Measurements from ENCODE around the gene BATF3. TPM values are rescaled to one million over a fixed set of nuclear protein-coding genes. Genes with fewer than 3 reads are reported as not detected.

BATF3 gene
- total RNA-seq, 2 experiments from 2014 or later = 2.1 to 3.1 TPM

DNA sequence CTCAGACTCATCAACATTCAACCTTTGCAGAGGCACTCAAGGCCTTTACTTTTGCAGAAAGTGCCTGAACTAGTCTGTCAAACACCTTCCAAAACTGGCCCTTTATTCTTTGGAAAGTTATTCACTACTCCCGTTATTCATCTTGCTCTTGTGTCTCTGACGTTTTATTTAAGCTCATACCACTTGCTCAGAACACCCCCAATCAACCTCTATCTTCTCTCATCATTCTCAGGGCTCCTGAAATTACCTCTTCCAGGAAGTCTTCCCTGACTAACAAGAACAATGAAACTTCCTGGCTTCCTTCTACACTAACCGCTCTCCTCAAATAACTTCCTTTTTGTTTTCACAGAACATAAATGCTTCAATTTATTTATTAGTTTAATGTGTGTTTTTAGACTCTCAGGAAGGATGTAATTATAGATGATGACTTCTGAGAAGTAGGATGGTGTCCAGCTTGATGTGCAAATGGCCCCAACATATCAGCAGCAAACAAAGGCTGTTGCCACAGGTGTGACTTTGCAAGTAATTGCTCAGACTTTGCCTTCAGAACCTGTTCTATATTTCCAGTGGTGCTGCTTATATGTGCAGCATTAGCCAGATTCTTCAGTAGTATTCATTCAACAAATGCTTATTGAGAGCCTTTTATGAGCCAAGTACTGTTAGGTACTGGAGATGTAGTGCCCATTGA lies 22.8 kb upstream of the BATF3 start:
- no peak overlapping the region for H2AFZ ChIP-seq (ENCODE audit: low read length)
- H3K4me1 ChIP-seq (ENCODE audit: insufficient read depth, low read length, poor library complexity, severe bottlenecking) = no peaks in the 10 kb centered on the region
- no peak overlapping the region for H3K27ac ChIP-seq (ENCODE audit: low read depth, low read length, poor library complexity, severe bottlenecking)
- H3K4me3 ChIP-seq (ENCODE audit: low read depth, low read length, poor library complexity, severe bottlenecking) = no peak overlapping the region
- H3K9me3 ChIP-seq (ENCODE audit: low read length) = no peaks in the 10 kb centered on the region
- no peak overlapping the region for H3K4me2 ChIP-seq (ENCODE audit: low read length)
- intact Hi-C loops (cut with micrococcal nuclease; ENCODE audit: unreplicated experiment) = no loop called here
- ChIA-PET CTCF (ENCODE audit: unreplicated experiment) (no interaction called here), POLR2A (interaction anchor here (0.7 kb wide), 2 partner anchors 9 to 21 kb away, joined by 3 read pairs; no protein-coding TSS in a partner anchor)
- TF ChIP-seq EZH2phosphoT487 (IDR thresholded peaks at IDR 0.05; ENCODE audit: borderline replicate concordance, low read depth, low read length) = no peak
- TF ChIP-seq, protein P1, sequence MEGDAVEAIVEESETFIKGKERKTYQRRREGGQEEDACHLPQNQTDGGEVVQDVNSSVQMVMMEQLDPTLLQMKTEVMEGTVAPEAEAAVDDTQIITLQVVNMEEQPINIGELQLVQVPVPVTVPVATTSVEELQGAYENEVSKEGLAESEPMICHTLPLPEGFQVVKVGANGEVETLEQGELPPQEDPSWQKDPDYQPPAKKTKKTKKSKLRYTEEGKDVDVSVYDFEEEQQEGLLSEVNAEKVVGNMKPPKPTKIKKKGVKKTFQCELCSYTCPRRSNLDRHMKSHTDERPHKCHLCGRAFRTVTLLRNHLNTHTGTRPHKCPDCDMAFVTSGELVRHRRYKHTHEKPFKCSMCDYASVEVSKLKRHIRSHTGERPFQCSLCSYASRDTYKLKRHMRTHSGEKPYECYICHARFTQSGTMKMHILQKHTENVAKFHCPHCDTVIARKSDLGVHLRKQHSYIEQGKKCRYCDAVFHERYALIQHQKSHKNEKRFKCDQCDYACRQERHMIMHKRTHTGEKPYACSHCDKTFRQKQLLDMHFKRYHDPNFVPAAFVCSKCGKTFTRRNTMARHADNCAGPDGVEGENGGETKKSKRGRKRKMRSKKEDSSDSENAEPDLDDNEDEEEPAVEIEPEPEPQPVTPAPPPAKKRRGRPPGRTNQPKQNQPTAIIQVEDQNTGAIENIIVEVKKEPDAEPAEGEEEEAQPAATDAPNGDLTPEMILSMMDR (conservative IDR thresholded peaks at IDR 0.05; ENCODE audit: low read length) = no peak
- H4K20me1 ChIP-seq (ENCODE audit: insufficient read depth, low read length) = no peaks in the 10 kb centered on the region
- no TSS peak for BruUV-seq (replicated peaks)
- peaks cover 2% of the 10 kb centered on the region; the same call in 1 of the 2 replicates for H3K36me3 ChIP-seq (ENCODE audit: insufficient read depth, low read length)
- H3K9me2 ChIP-seq (ENCODE audit: insufficient read depth, low read length) = no peaks in the 10 kb centered on the region
- H3K79me2 ChIP-seq (ENCODE audit: insufficient read depth, low read depth, low read length) = no peaks in the 10 kb centered on the region
- DNase-seq (ENCODE audit: low spot score) = no peak

DNA sequence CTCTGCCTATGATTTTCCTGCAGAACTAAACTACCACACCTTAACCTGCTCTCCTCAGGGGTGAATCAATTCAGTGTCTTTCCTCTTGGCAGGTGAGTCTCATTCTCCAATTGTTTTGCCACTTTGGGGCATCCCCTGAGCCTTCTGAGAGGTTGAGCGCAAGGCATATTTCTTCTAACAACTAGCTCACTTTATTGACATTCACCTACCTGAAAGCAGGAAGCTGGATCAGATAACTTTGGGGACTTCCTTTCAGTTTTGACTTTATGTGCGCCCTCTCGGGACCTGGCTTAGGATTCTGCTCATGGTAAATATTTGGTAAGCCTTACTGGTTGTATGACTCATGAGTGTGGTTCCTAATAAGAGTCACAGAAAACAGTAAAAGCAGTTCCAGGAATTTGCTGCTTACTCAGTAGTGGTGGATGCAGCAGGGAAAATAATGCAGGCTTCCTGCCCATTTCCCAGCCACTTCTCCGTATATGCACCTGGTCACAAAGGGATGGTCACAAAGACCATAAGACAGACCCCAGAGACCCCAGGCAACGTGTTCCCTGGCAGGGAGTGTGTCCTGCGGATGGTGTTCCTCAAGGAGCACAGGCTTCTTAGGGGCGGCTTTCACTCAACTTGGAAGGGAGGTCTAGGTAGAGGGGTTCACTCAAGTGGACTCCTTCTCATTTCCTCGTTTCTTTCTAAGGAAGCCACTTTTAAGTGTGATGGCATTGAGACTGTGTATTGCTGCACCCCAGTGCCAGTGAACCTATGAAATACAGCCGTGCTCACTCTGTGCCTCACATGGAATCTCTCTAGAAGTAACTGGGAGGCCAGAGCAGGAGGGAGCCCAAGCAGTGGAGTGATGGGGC lies 22.0 kb upstream of the BATF3 start:
- Histone ChIP-seq H4K20me1 (ENCODE audit: insufficient read depth, low read length) (no peaks in the 10 kb centered on the region), H3K27ac (ENCODE audit: low read depth, low read length, poor library complexity, severe bottlenecking) (no peak overlapping the region), H3K36me3 (ENCODE audit: insufficient read depth, low read length) (no peaks in the 10 kb centered on the region; the same call in 1 of the 2 replicates), H3K9me2 (ENCODE audit: insufficient read depth, low read length) (no peaks in the 10 kb centered on the region), H3K9me3 (ENCODE audit: low read length) (no peaks in the 10 kb centered on the region), H2AFZ (ENCODE audit: low read length) (no peak overlapping the region), H3K4me3 (ENCODE audit: low read depth, low read length, poor library complexity, severe bottlenecking) (no peak overlapping the region), H3K4me1 (ENCODE audit: insufficient read depth, low read length, poor library complexity, severe bottlenecking) (no peaks in the 10 kb centered on the region), H3K4me2 (ENCODE audit: low read length) (no peak overlapping the region), H3K79me2 (ENCODE audit: insufficient read depth, low read depth, low read length) (no peaks in the 10 kb centered on the region)
- ChIA-PET POLR2A (interaction anchor here (0.6 to 0.7 kb wide), 2 partner anchors 10 to 11 kb away, joined by 3 to 4 read pairs; no protein-coding TSS in a partner anchor), CTCF (ENCODE audit: unreplicated experiment) (no interaction called here)
- BruUV-seq (replicated peaks) = no TSS peak
- DNase-seq (ENCODE audit: low spot score) = no peak
- intact Hi-C loops (cut with micrococcal nuclease; ENCODE audit: unreplicated experiment) = no loop called here
- no peak for TF ChIP-seq EZH2phosphoT487 (IDR thresholded peaks at IDR 0.05; ENCODE audit: borderline replicate concordance, low read depth, low read length)
- TF ChIP-seq, protein P1 (conservative IDR thresholded peaks at IDR 0.05; ENCODE audit: low read length) = no peak

All from OCI-LY7 (cell line).